GM18505 (cell line): ENCODE data around the gene FHIT.

ENCODE experiments used
- ATAC-seq: cut with Tn5 transposase; IDR thresholded peaks from one replicate; pipeline ENCODE4 v1.9.1; 2021; ENCODE audit not compliant: unreplicated experiment
- POLR2A ChIP-seq: IDR thresholded peaks from 4 replicates; pipeline ENCODE4 v1.6.1; 2011; ENCODE audit warnings: borderline replicate concordance; ENCODE audit not compliant: insufficient read depth, insufficient read length; ENCODE audit errors: extremely low read depth

Gene FHIT

DNA sequence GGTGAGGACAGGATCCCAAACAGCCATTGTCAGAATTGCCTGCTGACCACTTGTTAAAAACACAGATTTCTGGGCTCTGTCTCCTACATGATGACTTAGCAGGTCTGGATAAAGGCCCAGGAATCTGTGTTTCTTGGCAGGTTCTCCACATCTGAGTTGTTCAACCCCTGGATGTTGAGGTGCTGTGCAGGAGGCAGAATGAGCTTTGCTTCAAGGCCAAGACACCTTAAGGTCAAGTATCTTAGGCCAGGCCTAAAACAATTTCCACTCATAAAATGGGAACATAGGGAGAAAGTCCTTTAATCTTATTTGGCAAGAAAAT is 1522.7 kb downstream of the FHIT start:
- no peak for ATAC-seq
- no peak for TF ChIP-seq POLR2A

DNA sequence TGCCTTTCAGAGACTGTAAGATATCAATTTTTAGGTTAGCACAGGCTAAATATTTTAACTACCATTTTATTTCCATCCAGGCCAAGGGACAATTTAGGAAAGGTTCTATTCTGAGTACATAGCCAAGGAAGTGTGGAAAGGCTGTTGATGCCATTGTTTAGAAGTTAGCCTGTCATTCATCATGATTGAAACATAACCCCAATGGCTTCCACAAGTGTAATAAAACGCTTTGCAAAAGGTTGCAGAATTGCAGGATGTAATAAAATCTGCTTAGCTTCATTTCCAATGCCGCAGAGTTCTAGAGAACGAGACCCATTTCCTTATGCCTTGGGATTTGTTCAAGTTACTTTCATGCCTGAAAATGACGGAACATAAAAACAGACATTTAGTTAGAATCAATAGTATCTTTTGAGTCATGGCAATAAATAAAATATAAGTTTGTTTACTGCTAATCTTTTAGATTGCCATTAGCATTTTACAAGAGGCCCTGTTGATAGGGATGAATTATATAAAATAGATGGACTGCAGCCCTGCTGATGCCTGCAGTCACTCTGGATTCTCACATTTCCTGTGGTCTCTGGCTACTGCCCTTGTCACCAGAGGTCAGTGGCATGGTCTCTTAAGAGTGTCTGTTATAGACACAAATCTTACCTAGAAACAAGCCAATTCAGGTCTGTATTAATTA is 1523.2 kb downstream of the FHIT start:
- ATAC-seq, result no peak
- no peak for TF ChIP-seq POLR2A

DNA sequence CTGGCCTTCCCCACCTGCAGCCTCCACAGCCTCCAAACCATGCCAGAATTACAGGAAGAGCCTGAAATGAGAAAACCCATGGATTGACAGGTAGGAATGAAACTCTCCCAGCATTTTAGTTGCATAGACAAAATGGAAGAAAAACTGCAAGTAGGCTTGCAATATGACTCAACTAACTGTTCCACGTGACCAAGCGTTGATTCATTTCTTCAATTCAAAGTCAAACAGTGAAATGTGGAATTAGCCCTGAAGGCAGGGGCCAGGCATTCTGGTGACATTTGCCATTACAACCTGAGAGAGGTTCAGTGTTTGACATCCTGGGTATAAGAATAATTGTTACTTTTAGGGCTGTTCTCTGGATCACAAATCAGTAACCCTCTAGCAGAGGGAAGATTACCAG is 1525.0 kb downstream of the FHIT start:
- ATAC-seq, result no peak
- no peak for TF ChIP-seq POLR2A

DNA sequence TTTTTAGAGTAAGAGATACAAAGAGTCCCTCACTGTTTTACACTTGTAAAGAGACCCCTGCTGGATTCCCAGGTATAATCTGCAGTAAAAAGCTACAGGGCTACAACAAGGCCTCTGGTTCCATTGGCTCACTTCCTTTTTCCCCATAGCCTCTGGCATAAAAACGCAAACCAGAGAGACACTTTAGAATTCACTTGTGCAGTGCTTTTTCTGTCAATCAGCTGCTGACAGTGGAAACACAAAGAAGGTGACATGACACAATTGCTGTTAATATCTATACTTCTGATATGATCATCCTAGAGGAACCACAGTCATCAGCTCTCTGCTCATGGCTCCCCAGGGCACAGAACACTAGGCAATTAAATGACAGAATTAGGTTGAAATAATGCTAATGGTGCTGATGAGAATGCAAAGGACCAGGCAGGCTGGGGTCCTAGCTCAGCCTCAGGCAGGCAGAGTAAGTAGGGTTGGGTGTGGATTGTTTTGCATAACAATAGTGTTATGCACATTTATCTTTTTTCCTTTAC is 1533.5 kb downstream of the FHIT start:
- no peak for ATAC-seq
- TF ChIP-seq POLR2A, result no peak

DNA sequence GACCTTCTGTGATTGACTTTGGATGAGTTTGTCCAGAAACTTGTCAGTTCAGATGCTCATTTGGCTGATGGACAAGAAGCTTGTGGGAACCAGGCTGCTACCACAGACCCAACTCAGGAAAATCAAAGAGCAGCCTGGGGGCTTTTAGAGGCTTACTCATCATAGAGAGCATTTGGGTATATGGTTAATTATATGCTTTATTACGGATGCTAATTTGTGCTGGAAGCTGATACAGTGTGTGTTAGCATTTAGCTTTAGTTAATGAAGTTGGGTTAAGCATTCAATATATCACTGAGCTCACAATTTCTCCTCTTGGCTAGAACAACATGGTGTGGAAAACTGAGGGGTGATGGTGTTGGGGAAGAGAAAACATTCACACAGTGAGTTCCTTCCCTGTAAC is 1537.2 kb downstream of the FHIT start:
- no peak for ATAC-seq
- TF ChIP-seq POLR2A, result no peak

DNA sequence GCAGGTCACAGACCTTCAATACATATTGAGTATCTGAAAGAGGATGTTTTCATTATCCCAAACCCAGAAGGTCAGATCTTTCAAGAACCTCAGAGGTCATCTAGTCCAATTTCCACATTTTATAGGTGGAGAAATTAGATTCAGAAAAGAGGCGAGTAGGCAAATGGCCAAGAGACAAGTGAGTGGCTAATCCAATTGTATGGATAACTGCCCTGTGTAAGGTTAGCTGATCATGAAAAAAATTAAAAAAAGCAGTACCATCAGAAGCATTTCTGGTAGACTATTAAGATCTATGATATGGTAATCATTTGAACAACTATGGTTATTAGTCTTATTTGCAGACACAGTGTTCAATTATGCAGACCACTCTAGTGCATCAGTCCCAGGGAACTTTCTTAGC is 1540.7 kb downstream of the FHIT start:
- no peak for ATAC-seq
- TF ChIP-seq POLR2A, result no peak

DNA sequence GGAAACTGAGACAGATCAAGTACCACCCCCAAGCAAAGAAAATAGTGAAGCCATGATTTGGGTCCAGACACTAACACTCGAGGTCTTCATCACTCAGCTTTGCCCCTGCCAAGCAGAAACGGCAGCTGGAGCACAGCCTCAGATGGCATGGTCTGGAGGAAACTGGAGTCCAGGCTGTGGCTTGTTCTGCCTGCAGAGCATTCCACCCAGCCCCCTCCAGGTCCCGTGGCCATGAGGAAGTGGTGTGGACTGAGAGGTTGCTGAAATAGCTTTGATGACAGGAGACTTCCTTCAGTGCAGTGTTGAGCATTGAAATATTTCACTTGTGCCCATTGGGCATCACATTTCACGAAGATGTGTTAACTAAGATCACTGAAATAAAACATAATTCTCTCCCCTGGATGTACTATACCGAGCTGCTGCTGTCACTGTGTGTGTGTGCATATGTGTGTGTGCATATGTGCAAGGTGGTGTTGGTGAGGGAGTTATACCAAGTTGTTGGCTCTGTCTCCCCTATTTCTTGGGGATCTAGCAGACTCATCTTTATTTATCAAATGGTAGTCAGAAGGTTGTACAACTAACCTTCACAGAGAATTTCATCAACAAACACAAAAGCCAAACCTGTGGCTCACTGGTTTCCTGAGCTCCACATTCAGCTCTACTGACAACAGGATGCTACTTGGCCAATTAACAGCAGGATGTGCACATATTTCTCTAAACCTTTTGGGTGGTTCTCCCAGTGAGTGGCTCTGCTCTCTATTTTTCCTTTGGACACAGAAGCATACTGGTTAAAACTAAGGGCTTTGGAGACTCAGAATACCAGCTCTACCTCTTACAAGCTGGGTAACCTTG is 1541.3 kb downstream of the FHIT start:
- no peak for TF ChIP-seq POLR2A
- ATAC-seq, result no peak

DNA sequence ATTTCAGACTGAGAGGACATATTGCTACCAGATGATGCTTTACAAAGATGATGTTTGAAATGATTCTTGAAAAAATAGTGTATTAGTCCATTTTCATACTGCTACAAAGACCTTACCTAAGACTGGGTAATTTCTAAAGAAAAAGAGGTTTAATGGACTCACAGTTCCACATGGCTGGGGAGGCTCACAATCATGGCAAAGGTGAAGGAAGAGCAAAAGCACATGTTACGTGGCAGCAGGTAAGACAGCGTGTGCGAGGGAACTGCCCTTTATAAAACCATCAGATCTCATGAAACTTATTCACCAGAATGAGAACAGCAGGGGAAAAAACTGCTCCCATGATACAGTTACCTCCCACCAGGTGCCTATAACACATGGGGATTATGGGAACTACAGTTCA is 1543.0 kb downstream of the FHIT start:
- no peak for TF ChIP-seq POLR2A
- ATAC-seq, result no peak

DNA sequence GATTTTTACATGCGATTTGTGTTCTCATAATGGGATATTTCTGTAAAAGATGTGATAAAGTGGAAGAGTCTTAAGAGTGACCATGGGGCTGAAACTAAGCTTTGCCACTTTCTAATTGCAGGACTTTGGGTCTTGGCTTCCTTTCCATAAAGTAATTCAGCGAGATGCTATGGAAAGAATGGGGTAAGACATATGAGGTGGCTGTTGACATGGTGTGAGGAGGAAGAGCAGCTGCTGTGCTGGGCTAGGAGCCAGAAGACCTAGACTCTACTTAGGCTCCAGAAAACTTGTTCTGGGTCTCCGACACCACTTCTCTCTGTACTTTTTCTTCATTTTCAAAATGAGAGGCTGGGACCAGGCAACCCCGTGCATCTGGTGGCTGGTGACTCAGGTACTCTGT is 1547.0 kb downstream of the FHIT start:
- no peak for TF ChIP-seq POLR2A
- no peak for ATAC-seq

DNA sequence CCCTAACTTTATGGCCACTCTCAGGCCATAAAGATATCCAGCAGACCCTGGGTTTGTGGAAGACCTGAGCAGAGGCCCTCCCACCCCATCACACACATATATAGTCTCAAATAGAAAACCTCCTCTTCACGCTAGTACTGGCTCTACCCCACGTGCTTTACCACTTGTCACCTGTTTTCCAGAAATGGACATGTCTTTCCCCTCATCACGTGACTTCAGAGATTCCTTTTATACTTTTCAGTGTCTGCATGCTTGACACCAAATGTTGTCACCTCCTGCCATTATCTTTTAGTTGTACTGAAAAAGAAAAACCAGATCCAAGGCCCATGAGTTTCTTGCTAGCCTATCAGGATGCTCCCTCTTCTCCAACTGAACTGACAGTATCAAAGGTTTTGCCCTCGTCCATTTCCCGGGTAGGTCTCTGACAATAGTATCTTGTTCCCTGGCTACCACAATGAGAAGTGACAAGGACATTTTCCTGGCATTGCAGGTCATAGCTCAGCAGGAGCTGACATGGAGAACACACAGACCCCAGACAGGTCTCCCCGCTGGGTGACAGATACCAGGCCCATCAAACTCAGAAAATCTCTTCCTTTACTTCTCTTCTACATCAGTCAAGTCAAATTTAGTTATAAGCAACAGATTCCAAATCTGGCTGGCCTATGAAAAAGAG is 1551.5 kb downstream of the FHIT start:
- no peak for ATAC-seq
- TF ChIP-seq POLR2A, result no peak
